HG02678 (cell line): ENCODE results near the gene WDR6.
A peak's percentile ranks its signal among the peaks of the same experiment; 100 is the strongest.

Source experiments
- ATAC-seq: cut with Tn5 transposase; IDR thresholded peaks from one replicate; pipeline ENCODE4 v1.9.1; 2021; ENCODE audit warnings: mild to moderate bottlenecking, moderate library complexity; ENCODE audit not compliant: unreplicated experiment

Gene WDR6

GRCh38 chr3:49007068-49007770 is at the start of gene WDR6:
Gene WDR6, plus strand, starts transcription at chr3:49007391. Its CDS starts 41 bp downstream, at chr3:49007432.
- ATAC-seq: peak; percentile 89

DNA sequence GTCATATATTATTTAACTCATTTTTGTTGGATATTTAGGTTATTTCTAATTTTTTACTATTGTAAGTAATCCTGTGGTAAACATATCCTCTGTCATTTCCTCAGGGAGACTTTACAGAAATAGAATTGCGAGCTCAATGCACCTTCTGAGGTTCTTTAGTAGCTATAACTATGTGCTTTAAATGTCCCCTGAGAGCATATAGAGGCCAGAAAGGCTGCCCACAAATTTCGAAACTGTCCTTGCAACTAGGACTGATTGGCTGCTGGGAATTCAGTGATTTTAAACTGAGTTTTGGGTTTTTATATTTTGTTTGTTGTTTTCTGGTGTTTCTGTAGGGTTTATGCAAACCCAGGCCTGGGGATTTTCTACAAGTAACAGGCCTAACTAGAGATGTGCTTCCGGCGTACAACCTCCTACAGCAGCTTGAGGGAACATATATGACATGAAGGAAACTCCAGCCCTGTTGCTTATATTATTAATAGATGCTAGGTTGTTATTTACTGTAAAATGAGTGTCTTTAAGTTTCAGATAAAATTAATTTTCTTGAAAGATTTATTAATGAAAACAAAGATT is 46.3 kb upstream of the WDR6 start:
- no peak for ATAC-seq

DNA sequence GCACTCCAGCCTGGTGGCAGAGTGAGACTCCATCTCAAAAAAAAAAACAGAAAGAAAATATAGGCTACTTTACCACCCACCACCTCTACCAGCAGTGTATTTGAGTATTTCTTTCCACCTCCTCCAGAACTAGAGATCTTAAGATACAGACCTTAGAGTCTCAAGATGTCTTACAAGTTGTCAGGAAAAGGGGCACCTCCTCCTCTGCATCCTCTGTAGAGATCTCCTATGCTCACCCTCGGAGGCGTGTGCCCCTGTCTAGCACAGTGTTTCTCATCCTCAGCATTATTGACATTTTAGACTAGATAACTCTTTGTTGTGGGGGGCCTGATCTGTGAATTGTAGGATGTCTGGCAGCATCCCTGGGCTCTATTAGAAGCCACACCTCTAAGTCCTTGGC is 44.9 kb upstream of the WDR6 start:
- no peak for ATAC-seq

- ATAC-seq: no peak
Measured at GRCh38 chr3:48962939-48963338, 44.3 kb upstream of the WDR6 start.

DNA sequence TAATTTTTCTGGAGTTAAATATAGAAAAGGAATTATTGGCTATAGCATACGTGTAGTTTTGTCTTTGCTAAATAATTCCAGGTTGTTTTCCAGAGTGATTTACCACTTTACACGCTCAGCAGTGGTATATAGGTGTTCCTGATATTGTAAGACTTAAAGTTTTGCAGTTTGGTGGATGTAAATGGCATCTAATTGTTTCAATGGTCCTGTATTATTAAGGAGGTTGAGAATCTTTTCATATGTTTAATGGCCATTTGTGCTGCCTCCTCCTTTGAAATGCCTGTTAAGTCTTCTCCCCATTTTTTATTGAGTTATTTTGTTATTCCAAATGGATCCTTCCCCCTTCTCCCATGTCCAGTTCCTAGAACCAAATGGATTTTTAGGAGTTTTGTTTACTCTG is 43.6 kb upstream of the WDR6 start:
- no peak for ATAC-seq

DNA sequence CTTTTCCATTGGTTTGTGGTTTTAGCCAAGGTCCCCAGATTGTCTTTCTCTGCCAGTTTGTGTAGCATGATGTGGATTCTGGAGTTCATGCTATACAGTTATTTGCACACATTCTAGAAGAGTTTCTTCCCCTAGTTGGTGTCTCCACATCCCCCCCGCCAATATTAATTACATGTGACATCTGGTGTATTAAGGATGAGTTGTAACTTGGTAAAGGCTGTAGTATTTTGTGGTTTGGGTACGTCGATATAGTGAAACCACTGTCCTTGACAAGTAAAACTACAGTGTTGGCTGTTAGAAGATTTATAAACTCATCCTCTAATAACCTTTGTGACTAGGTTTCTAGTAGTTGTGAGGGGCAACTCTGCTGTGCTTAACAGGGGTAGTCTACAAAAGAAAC is 40.8 kb upstream of the WDR6 start:
- no peak for ATAC-seq

DNA sequence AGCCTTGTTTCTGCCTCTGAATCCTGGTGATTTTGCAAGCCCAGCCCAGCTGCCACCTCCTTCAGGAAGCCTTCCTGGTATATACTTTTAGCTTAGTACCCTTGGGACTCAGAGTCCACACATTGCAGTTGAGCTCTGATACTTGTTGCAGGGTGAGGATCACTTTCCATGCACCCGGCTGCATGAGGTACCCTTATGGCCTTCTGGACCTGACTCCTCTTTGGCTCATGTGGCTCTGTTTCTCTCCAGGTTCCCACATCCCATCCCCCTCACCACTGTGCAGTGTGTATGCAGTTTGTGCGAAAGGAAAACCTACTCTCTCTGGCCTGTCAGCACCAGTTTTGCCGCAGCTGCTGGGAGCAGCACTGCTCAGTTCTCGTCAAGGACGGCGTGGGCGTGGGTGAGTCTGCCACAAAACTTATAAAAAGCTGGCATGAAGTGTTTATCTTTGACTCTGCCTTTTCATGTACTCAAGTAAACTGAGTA is 40.3 kb upstream of the WDR6 start:
- no peak for ATAC-seq

DNA sequence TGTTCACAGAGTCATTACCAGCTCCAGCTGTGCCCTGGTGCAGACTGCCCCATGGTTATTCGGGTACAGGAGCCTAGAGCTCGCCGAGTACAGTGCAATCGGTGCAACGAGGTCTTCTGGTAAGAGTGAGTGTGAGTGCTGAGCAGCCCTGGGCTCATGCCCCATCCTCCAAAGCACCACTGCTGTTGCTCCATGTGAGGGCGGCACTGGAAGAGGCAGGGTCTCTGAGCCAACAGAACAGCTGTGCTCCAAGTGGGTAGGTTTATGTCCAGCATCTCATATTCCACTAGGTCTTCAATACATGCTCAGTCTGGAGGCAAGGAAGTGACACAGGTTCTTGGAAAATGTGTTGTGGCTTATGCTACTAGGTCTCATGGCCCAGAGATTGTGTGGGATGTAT is 36.6 kb upstream of the WDR6 start:
- no peak for ATAC-seq

DNA sequence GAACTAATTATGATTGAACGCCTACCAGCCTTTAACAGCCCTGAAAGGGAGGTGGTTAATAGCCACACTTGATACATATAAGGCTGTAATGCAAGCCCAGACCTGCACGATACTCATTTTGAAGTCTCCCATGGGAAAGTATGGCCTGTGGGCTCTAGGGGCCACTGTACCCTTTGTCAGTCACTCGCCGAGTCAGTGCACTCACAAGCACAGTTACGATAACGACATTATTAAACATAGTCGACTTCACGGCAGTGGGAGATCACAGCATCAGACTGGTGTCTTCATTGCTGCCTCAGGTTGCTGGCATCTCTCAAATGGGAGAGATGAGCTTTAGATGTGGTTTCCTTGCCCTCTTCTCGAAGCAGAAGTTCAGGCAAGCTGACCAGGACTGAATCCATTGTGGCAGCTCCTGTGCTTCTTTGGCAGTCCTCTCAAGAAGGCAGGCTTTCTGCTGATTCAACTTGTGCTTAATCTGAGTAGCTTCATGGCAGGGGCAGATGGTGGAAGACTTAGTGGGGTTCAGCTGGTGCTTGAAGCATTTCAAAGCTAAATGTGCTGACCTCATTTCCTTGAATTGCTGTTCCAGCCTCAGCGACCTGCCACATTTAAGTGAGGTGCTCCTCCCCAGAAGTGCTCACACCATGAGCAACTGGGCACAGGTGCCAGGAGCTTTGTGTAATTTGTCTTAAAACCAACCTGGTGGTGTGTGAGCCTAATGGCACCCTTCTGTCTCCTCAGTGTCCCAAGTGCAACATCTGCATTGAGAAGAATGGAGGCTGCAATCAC is 32.9 kb upstream of the WDR6 start:
- no peak for ATAC-seq

- ATAC-seq: no peak
Measured at GRCh38 chr3:48979451-48979850, 27.7 kb upstream of the WDR6 start.

DNA sequence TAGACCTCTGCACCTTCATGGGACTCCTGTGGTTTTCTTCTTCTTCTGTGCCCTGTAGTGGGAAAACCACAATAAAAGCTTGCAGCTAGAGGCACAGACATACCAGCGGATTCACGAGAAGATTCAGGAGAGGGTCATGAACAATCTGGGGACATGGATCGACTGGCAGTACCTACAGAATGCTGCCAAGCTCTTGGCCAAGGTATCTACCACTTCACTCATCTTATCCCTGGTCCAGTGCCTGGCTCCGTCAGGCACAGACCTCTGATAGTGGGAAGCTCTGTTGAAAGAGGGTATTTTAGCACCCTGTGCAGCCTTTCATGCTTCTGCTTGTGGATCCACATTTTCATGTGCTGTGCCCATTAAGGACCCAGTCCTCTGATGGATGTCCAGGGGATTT is 26.9 kb upstream of the WDR6 start:
- ATAC-seq: no peak

GRCh38 chr3:48982016-48982415 is 25.2 kb upstream of the WDR6 start:
- ATAC-seq: no peak

DNA sequence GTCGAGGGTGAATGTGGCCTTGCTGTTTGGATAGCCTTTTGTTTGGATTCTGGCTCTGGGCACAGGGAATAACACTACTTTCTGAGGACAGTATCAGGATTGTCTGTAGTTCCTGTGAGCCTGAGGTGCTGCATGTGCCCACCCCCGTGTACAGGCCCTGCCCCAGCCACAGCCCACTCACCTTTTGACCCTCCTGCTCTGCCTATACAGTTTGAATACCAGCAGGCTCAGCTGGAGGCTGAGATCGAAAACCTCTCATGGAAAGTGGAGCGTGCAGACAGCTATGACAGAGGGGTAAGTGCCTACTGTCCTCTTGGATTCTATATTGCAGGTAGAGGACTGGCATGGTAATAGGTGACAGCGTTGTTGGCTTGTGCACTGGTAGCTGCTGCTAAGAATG is 24.5 kb upstream of the WDR6 start:
- no peak for ATAC-seq

DNA sequence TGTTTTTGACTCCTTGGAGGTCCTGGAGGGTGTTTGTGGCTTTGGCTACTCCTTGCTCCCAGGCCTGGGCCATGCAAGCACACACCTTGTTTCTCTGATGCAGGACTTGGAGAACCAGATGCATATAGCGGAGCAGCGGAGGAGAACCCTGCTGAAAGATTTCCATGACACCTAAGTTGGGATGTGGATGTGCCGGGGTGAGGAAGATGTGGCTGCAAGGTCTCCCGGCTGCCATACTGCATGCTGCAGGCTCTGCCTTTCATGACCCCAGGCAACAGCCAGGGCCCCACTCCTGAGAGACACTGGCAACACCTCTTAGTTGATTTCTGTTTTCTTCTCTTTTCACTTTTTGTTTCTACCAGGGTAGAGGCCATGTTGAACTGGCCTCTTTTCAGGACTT is 24.1 kb upstream of the WDR6 start:
- ATAC-seq: no peak

GRCh38 chr3:48984663-48985062 is 22.5 kb upstream of the WDR6 start:
- no peak for ATAC-seq

DNA sequence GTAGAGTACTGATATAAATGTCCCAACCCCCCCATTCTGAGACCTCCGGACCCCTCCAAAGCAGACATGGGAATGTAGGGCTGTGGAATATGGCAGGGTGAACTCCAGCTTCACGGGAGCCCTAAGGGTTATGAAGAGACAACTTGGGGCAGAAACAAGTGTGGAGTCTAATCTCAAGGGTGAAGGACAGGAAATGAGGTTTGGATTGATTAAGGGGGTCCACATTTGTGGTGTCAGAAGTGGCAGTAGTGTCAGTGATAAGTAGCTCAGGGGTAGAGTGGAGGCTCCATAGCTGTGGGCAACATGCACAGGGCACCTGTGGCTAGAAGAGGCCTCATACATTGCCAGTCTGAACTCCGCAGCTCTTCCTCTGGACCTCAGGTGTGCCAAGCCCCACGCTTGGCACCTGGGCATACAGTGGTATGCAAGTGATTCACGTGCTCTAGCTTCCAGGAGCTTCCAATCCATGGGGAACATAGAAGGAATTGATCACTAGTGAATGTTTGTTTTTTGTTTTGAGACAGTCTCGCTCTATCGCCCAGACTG is 21.3 kb upstream of the WDR6 start:
- ATAC-seq: no peak

GRCh38 chr3:48989126-48989795 is 17.9 kb upstream of the WDR6 start:
- no peak for ATAC-seq

DNA sequence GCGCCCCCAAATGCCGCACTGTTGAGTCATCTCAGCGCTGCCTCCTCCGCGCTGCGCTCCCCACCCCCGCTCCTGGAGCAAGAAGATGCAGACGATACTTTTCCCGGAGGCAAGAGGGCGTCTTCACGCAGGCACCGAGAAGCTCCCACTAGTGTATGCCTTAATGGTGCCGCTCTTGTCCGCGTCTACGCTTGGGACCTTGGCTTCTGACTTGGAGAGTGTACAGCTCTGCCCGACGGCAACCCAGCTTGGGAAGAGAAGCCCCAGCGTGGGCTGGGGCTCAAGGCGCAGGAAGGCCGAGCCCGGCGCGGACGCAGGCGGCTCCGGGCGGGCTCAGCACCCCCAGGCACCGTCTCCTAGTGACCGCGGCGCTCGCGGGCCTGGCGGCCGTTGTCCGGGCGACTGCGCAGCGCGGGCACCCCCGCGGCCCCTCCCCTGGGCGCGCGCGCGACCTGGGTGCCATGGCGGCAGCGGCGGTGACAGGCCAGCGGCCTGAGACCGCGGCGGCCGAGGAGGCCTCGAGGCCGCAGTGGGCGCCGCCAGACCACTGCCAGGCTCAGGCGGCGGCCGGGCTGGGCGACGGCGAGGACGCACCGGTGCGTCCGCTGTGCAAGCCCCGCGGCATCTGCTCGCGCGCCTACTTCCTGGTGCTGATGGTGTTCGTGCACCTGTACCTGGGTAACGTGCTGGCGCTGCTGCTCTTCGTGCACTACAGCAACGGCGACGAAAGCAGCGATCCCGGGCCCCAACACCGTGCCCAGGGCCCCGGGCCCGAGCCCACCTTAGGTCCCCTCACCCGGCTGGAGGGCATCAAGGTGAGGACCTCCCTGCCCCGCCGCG is 17.2 kb upstream of the WDR6 start, which contains the start of gene P4HTM:
Gene P4HTM, plus strand, starts transcription at position 446 of the 840 bp plus-strand sequence. Its CDS starts 16 bp downstream, at position 462.
- peak; percentile 60 for ATAC-seq

DNA sequence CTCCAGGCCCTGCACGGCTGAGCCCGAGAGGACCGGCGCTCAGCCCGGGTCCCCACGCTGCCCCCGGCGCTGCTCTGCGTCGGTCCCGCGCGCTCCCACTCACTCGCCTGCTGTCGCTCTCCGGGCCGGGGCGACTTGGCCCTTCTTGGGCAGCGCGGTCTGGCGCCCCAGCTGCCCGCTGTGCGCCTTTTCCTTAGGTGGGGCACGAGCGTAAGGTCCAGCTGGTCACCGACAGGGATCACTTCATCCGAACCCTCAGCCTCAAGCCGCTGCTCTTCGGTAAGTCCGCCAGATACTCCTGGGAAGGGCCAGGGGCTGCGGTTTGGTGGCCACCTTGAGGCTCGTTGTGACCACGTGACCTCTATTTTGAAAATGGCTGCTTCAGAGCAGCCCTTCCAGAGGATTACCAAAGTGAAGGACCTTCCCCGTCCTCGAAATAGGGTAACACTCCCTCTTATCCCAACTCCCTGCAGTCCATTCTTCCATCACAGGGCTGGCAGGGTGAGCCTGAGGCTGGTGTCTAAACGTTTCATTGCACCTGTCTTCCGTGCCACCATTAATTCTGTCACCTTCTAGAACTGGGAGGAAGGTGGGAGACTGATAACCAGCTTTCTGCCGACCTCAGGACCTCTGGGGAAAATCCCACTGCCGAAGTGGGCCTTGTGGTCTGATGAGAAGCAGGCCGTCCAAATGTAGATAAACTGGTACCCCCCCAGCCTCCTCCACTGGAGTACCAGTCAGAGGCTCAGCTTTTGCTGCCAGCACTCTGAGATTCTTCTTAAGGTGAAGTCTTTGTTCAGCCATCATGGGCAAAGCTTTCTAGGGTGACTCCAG is 16.3 kb upstream of the WDR6 start:
- no peak for ATAC-seq
